Ureter (tissue), 1 donor: ENCODE results near the gene PRRG4. TPM values are rescaled to one million over a fixed set of nuclear protein-coding genes. Genes with fewer than 3 reads are reported as not detected.

Source experiments
- total RNA-seq: library from RNA; stranded (reverse); gene quantifications from one replicate; pipeline ENCODE4 v1.2.4, GENCODE V29; 2023
- donor health status: DM: yes; HTN: yes; CAD: no.

PRRG4 gene
- total RNA-seq, 1 donor from 2014 or later = 8.6 TPM

Other genes starting within 250 kb of the PRRG4 start
- gene EIF3M, start 246.1 kb upstream of the PRRG4 start, total RNA-seq = 226 TPM
- 0.26 TPM for gene CCDC73, start 35.3 kb upstream of the PRRG4 start, total RNA-seq
- gene QSER1, start 62.9 kb downstream of the PRRG4 start, total RNA-seq = 43.6 TPM
- 0.86 TPM for gene DEPDC7, start 186.0 kb downstream of the PRRG4 start, total RNA-seq
- gene TCP11L1, start 209.6 kb downstream of the PRRG4 start, total RNA-seq = 12.7 TPM